Choroid plexus epithelial cell (primary cell): ENCODE data around the gene FAM184A.

Source experiments
- DNase-seq: peaks from one replicate; pipeline ENCODE4 v3.0.0-alpha.2; 2010; ENCODE audit warnings: low read depth
- H3K4me3 ChIP-seq: 2 replicates; pipeline ENCODE4 v1.5.1; 2011; ENCODE audit warnings: low read depth, mild to moderate bottlenecking, control low read depth, low read length, moderate library complexity
- TF ChIP-seq, protein P1 (sequence below): conservative IDR thresholded peaks from 2 replicates; pipeline ENCODE4 v1.5.1; 2011; ENCODE audit warnings: low read depth, mild to moderate bottlenecking, control low read depth, inconsistent platforms, low read length, moderate library complexity

Gene FAM184A

DNA sequence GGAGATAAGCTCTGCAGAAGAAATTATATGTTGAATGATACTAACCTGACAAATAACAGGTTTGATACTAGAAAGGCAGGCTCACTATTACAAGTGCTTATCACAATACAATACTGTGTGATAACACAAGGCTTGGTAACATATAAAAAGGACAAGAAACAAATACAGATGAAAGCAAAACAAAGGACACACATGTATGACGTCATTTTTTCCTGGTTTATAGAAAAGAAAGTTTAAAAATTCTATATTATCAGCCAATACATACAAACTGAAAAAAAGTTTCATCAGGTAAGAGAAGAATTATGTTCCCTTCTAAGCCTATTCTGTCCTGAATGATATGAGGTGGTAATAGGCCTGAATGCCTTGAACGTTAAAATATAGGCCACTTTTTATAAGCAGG, 111.2 kb downstream of the FAM184A start:
- TF ChIP-seq, protein P1, sequence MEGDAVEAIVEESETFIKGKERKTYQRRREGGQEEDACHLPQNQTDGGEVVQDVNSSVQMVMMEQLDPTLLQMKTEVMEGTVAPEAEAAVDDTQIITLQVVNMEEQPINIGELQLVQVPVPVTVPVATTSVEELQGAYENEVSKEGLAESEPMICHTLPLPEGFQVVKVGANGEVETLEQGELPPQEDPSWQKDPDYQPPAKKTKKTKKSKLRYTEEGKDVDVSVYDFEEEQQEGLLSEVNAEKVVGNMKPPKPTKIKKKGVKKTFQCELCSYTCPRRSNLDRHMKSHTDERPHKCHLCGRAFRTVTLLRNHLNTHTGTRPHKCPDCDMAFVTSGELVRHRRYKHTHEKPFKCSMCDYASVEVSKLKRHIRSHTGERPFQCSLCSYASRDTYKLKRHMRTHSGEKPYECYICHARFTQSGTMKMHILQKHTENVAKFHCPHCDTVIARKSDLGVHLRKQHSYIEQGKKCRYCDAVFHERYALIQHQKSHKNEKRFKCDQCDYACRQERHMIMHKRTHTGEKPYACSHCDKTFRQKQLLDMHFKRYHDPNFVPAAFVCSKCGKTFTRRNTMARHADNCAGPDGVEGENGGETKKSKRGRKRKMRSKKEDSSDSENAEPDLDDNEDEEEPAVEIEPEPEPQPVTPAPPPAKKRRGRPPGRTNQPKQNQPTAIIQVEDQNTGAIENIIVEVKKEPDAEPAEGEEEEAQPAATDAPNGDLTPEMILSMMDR: no peak

DNA sequence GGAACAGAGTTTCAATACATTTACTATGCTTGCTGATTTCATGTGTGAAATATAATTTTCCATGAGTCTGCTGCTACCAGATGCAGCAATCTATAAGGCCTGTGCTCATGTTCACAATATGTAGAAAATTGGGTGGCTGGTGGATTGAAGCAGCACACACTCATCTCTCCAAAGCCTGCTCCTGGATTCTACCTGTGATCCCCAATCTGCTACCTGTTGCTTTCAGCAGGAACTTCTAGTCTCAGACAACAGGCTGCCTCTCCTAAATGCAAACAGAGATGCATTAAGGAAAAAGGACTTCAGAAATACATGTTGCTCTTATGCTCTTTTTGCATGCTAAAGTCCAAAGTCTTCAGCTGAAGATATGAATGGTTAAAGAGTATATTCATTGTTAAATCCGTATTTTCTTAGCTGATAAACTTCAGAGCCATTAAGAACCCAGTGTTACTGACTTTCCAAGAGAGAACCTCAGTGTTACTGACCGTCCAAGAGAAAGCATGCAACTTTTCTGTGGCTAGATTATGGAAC, 112.6 kb downstream of the FAM184A start:
- no peak for DNase-seq
- TF ChIP-seq, protein P1: no peak
- H3K4me3 ChIP-seq: no peak overlapping the region

More for the DNA sequence above, 111.2 kb downstream of the FAM184A start:
- H3K4me3 ChIP-seq: no peak overlapping the region
- DNase-seq: no peak

DNA sequence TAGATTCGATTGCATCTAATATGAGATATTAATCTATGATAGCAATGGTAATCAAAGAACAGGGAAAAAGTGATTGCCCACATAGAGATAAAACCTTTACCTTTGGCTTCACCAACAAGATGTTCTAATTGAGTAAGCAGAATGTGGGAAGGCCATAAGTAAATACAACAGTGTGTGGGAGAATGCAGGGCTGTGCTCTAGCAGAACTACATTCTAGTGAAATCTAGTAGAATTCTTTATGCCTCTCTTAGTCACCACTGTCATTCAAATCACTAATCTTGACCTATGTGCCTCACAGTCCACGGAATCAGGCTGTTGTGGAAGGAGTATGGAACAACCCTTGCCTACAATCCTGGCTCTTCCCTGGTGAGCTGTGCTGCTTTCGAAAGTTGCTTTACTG, 113.1 kb downstream of the FAM184A start:
- DNase-seq: no peak
- TF ChIP-seq, protein P1: no peak
- no peak overlapping the region for H3K4me3 ChIP-seq

DNA sequence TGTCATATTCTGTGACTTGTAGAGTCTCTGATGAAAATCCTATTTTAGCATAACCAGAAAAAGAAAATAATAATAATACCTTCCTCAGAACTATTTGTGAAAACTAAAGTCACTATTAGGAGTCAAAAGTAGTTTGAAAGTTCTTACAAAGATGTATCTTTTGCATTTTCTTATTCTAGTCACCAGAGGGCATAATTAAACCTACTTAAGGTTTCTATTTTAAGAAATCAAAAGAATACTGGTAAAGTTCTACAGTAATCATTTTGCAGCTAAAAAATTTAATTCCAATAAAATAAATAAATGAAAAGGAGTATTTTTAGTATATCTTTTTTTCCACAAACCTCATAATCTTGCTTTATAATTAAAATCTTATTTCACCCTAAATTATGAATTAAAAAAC, 115.5 kb downstream of the FAM184A start:
- no peak overlapping the region for H3K4me3 ChIP-seq
- peak; percentile 45 for DNase-seq
- TF ChIP-seq, protein P1: peak; percentile 45

DNA sequence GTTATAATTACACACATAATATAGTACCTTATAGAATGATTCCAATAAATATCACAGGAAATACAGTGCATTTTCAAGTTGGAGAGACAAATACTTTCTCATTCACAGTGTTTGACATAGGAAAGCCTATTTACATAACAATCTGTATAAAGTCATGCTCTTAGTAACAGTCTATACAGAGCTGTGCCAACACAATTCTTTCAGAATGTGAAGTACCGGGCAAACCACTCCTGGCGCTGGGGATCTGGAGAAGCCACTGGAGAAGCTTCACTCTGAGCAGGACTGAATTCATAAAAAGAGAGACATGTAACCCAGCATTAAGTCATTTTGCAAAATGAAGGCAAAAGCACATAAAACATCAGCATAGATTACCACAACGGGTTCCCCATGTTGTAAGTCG, 118.6 kb downstream of the FAM184A start:
- TF ChIP-seq, protein P1: no peak
- DNase-seq: no peak
- H3K4me3 ChIP-seq: no peak overlapping the region

DNA sequence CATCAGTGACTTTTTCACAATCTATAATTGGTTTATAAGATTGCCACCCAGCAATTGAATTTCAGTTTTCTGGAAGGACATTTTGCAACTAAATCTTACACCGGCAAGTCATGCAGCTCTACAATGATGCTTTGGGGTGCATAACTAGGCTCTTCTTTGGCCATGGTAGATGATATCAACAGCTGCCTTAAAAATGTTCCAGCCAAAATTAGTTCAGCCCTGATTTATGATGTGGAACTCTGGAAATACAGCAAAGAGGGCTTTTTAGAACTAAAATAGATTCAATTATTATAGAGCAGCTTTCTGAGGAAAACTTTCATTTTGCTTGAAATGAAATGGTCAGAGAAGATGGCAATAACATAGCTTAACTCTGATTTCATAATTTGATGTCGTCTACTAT, 125.1 kb downstream of the FAM184A start:
- no peak for DNase-seq
- TF ChIP-seq, protein P1: no peak
- no peak overlapping the region for H3K4me3 ChIP-seq

DNA sequence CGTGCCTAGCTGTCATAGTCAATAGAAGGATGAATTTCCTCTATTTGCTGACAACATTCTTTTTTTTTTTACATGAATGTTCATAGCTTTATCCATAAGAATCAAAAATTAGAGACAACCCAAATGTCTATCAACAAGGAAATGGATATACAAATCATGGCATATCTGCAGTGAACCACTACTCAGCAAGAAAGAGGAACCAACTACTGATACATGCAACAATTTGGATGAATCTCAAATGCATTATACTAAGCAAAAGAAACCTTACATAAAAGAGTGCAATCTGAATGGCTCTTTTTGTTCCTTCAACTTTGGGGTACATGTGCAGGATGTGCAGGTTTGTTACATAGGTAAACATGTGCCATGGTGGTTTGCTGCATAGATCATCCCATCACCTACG, 125.8 kb downstream of the FAM184A start:
- TF ChIP-seq, protein P1: no peak
- DNase-seq: no peak
- no peak overlapping the region for H3K4me3 ChIP-seq
